ENCODE results near the gene EPHA3. TPM values are rescaled to one million over a fixed set of nuclear protein-coding genes. Genes with fewer than 3 reads are reported as not detected.

Gene EPHA3
- total RNA-seq, 4 donors from 2014 or later: 5.6 to 63.0 (median 16.6) TPM

- Histone ChIP-seq H3K4me1 (no peaks in the 10 kb centered on the region), H3K9me3 (no peaks in the 10 kb centered on the region), H3K27ac (no peak overlapping the region), H3K4me3 (no peak overlapping the region), H3K36me3 (no peaks in the 10 kb centered on the region), H3K27me3 (no peaks in the 10 kb centered on the region)
- DNase-seq: no peak
- no peak for TF ChIP-seq POLR2A (IDR thresholded peaks at IDR 0.05)
- TF ChIP-seq, protein P1, sequence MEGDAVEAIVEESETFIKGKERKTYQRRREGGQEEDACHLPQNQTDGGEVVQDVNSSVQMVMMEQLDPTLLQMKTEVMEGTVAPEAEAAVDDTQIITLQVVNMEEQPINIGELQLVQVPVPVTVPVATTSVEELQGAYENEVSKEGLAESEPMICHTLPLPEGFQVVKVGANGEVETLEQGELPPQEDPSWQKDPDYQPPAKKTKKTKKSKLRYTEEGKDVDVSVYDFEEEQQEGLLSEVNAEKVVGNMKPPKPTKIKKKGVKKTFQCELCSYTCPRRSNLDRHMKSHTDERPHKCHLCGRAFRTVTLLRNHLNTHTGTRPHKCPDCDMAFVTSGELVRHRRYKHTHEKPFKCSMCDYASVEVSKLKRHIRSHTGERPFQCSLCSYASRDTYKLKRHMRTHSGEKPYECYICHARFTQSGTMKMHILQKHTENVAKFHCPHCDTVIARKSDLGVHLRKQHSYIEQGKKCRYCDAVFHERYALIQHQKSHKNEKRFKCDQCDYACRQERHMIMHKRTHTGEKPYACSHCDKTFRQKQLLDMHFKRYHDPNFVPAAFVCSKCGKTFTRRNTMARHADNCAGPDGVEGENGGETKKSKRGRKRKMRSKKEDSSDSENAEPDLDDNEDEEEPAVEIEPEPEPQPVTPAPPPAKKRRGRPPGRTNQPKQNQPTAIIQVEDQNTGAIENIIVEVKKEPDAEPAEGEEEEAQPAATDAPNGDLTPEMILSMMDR (IDR thresholded peaks at IDR 0.05): no peak
- intact Hi-C loops (cut with DNase I; ENCODE audit: low total_unique reads): no loop called here
These were observed 66.1 kb downstream of the EPHA3 start for GRCh38 chr3:89173546-89173945.

DNA sequence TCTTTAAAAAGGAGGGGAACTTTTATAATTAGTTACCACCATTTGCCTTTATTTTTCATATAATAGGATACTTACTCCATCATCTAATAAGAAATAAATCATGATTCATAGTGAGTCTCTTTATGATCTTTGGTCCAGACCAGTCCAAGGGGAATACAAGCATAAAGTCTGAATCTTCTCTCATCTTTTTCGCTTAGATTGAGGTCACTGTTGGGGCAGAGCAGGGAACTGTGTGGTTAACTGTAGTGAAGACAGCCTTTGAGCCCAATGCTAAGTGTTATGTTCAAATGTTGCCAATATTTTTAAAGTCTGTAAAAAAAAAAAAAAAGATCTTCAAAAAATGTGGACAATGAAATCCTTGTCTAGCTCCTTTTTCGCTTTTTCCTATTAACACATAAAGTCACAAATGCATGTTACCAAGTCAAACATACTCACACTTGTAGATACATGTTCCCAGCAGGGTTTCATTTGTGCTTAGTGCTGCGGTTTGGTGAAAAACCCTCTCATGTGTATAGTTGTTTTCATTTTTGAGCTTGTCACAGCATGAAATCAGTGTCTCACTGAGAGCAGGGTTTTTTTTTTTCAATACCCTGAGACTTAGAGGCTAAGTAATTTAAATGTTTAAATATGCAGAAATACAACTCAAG, 72.1 kb downstream of the EPHA3 start:
- TF ChIP-seq, protein P1 (IDR thresholded peaks at IDR 0.05): no peak
- no peak for TF ChIP-seq POLR2A (IDR thresholded peaks at IDR 0.05)
- no peaks in the 10 kb centered on the region for H3K9me3 ChIP-seq
- DNase-seq: no peak
- no peaks in the 10 kb centered on the region for H3K4me1 ChIP-seq
- no peak overlapping the region for H3K4me3 ChIP-seq
- intact Hi-C loops (cut with DNase I; ENCODE audit: low total_unique reads): no loop called here
- H3K27me3 ChIP-seq: no peaks in the 10 kb centered on the region
- H3K36me3 ChIP-seq: no peaks in the 10 kb centered on the region
- no peak overlapping the region for H3K27ac ChIP-seq

GRCh38 chr3:89180334-89180733, 72.9 kb downstream of the EPHA3 start:
- intact Hi-C loops (cut with DNase I; ENCODE audit: low total_unique reads): no loop called here
- no peak for DNase-seq
- no peak overlapping the region for H3K27ac ChIP-seq

GRCh38 chr3:89182056-89182455, 74.6 kb downstream of the EPHA3 start:
- DNase-seq: no peak
- no peak overlapping the region for H3K27ac ChIP-seq
- no peaks in the 10 kb centered on the region for H3K27me3 ChIP-seq
- no peaks in the 10 kb centered on the region for H3K4me1 ChIP-seq
- no peak overlapping the region for H3K4me3 ChIP-seq
- TF ChIP-seq, protein P1 (IDR thresholded peaks at IDR 0.05): no peak
- TF ChIP-seq POLR2A (IDR thresholded peaks at IDR 0.05): no peak
- intact Hi-C loops (cut with DNase I; ENCODE audit: low total_unique reads): no loop called here
- no peaks in the 10 kb centered on the region for H3K36me3 ChIP-seq
- no peaks in the 10 kb centered on the region for H3K9me3 ChIP-seq

More at GRCh38 chr3:89180334-89180733, 72.9 kb downstream of the EPHA3 start:
- Histone ChIP-seq H3K9me3 (no peaks in the 10 kb centered on the region), H3K27me3 (no peaks in the 10 kb centered on the region), H3K4me3 (no peak overlapping the region), H3K4me1 (no peaks in the 10 kb centered on the region), H3K36me3 (no peaks in the 10 kb centered on the region)
- TF ChIP-seq POLR2A (IDR thresholded peaks at IDR 0.05): no peak
- TF ChIP-seq, protein P1 (IDR thresholded peaks at IDR 0.05): no peak

DNA sequence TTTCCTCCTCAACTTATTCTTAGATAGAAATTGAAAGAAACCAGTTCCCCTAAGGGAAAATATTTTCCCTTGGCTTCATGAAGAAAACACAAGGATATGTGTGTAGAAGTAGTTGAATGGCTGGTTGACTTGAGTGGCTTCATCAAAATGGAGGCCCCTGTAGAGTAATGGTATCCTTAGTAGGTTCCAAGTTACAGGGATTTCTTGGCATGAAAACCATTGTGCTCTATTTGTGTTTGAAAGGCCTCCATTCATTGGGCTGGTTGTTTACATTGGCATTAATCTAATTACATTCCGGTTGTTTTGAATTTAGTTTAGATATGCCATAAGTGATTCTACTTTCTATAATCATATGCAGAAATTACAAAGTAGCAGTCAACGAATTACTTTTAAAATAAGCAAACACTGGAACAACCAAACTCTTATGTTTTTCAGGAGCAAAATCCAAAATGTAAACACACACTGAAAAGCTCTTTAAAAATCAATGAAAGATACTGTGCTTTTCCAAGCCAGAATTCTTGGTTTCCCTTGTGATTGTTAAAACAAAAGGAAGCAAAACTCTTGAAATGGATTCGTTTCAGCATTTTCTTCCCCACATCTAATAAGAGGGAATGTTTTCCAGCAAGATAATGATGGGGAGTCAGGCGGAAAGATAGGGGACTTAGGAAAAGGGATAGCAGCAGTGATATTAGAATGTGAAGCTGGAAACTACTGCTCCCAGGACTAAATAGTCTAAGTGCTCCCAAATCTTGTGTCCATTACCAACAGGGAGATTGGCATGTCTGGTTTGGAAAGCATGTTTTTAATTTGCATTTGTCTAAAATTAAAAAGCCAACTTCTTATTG, 77.0 kb downstream of the EPHA3 start:
- intact Hi-C loops (cut with DNase I; ENCODE audit: low total_unique reads): no loop called here
- H3K27ac ChIP-seq: no peak overlapping the region
- no peaks in the 10 kb centered on the region for H3K36me3 ChIP-seq
- H3K9me3 ChIP-seq: no peaks in the 10 kb centered on the region
- no peak overlapping the region for H3K4me3 ChIP-seq
- no peaks in the 10 kb centered on the region for H3K27me3 ChIP-seq
- H3K4me1 ChIP-seq: no peaks in the 10 kb centered on the region
- TF ChIP-seq, protein P1 (IDR thresholded peaks at IDR 0.05): no peak
- no peak for TF ChIP-seq POLR2A (IDR thresholded peaks at IDR 0.05)
- no peak for DNase-seq
